T-cell (primary cell): ENCODE results near the gene IQCM. TPM values are rescaled to one million over a fixed set of nuclear protein-coding genes. Genes with fewer than 3 reads are reported as not detected.

ENCODE experiments used
- ATAC-seq, 4 experiments: fragments of 200-7000 bp in 3 of 4; fragments of 150-1000 bp in 1 of 4; cut with Tn5 transposase; replicated peaks in 1 of 4; 1 replicate in 3 of 4; 2 replicates in 1 of 4; pipeline ENCODE4 v1.10.0; 2021; ENCODE audit warnings: moderate library complexity in 3 of 4, mild to moderate bottlenecking in 2 of 4, moderate number of reproducible peaks in 1 of 4
- CTCF ChIA-PET, 2 donors: fragments of 300-600 bp; sonication (Branson Sonifier 250); formaldehyde crosslinking; loops; one replicate each; lab custom pipeline; 2022; ENCODE audit warnings: antibody characterized with exemption in 2 of 2; lab: Charles Lee
- POLR2A ChIA-PET, 2 donors: fragments of 300-600 bp; sonication (Branson Sonifier 250); formaldehyde crosslinking; loops; one replicate each; lab custom pipeline; 2022; ENCODE audit warnings: antibody characterized with exemption in 2 of 2; lab: Charles Lee
- DNase-seq, 35 experiments: peaks; one replicate each; pipeline versions ENCODE4 v3.0.0 to v3.0.0-alpha.2; 2013 to 2023
- H3K27ac ChIP-seq: one replicate; pipeline ENCODE4 v1.5.1; 2013; ENCODE audit warnings: low read length
- H3K27me3 ChIP-seq, 2 experiments: replicated peaks in 1 of 2; 1 replicate in 1 of 2; 2 replicates in 1 of 2; pipeline versions ENCODE4 v1.6.1 to v1.7.0; 2013; ENCODE audit warnings: low read length in 1 of 2, mixed read lengths in 1 of 2; ENCODE audit not compliant: control insufficient read depth in 2 of 2, insufficient read depth in 2 of 2; ENCODE audit errors: extremely low read depth in 1 of 2
- H3K36me3 ChIP-seq, 2 donors: 1 replicate in 1 of 2; 2 replicates in 1 of 2; pipeline versions ENCODE4 v1.6.1 to v1.7.0; 2013; ENCODE audit warnings: low read length in 1 of 2; ENCODE audit not compliant: control insufficient read depth in 2 of 2, insufficient read depth in 1 of 2; ENCODE audit errors: extremely low read depth in 1 of 2
- H3K4me1 ChIP-seq, 2 experiments: 1 replicate in 1 of 2; 2 replicates in 1 of 2; pipeline versions ENCODE4 v1.6.1 to v1.7.0; 2013; ENCODE audit warnings: low read length in 2 of 2, mixed read lengths in 1 of 2; ENCODE audit not compliant: insufficient read depth in 2 of 2, control insufficient read depth in 1 of 2; ENCODE audit errors: extremely low read depth in 1 of 2
- H3K4me3 ChIP-seq, 2 donors: 1 replicate in 1 of 2; 2 replicates in 1 of 2; pipeline versions ENCODE4 v1.5.1 to v1.7.0; 2013; ENCODE audit warnings: mild to moderate bottlenecking in 2 of 2, low read length in 1 of 2, moderate library complexity in 1 of 2; ENCODE audit not compliant: control insufficient read depth in 1 of 2; ENCODE audit errors: extremely low read depth in 1 of 2
- H3K9me3 ChIP-seq: 2 replicates; pipeline ENCODE4 v1.7.0; 2013
- H3K27ac Mint-ChIP-seq, 2 donors: one replicate each; pipeline ENCODE4 v1.8.0; 2020 to 2021; ENCODE audit warnings: mild to moderate bottlenecking in 2 of 2, mixed read lengths in 2 of 2
- H3K27me3 Mint-ChIP-seq, 2 donors: one replicate each; pipeline ENCODE4 v1.8.0; 2021 to 2022; ENCODE audit warnings: mixed read lengths in 2 of 2
- H3K36me3 Mint-ChIP-seq: one replicate; pipeline ENCODE4 v1.8.0; 2021; ENCODE audit warnings: mixed read lengths
- H3K4me1 Mint-ChIP-seq, 3 donors: one replicate each; pipeline ENCODE4 v1.8.0; 2020 to 2022; ENCODE audit warnings: mixed read lengths in 3 of 3, mild to moderate bottlenecking in 1 of 3
- H3K4me3 Mint-ChIP-seq, 3 donors: one replicate each; pipeline ENCODE4 v1.8.0; 2020 to 2022; ENCODE audit warnings: mild to moderate bottlenecking in 3 of 3, mixed read lengths in 3 of 3, moderate library complexity in 3 of 3
- H3K9me3 Mint-ChIP-seq, 3 donors: one replicate each; pipeline ENCODE4 v1.8.0; 2020 to 2022; ENCODE audit warnings: mixed read lengths in 3 of 3
- WGBS: methylation state at CpG from one replicate; pipeline ENCODE4 v1.1.5; 2013; ENCODE audit warnings: missing lambda C conversion rate; ENCODE audit not compliant: insufficient coverage; 5-methylcytosine and 5-hydroxymethylcytosine counted together
- total RNA-seq, 35 experiments: library from RNA in 6 of 35; stranded (reverse) in 6 of 35; fragments of 120-200 nt in 1 of 35; gene quantifications; one replicate each; pipeline versions ENCODE4 v1.2.1 to v1.2.4 and lab custom pipeline; 2013 to 2026

IQCM gene
- total RNA-seq, 5 donors from 2014 or later (not counting 1 experiment from before 2014, with no cell fraction given) = not detected

GRCh38 chr4:149795256-149795655 lies 20.4 kb downstream of the IQCM start:
- no peak overlapping the region for H3K27ac ChIP-seq
- CTCF ChIA-PET = no interaction called here
- no peak overlapping the region for H3K27ac Mint-ChIP-seq

GRCh38 chr4:149794352-149794751 lies 21.3 kb downstream of the IQCM start:
- Mint-ChIP-seq H3K4me3 (no peak overlapping the region), H3K9me3 (peaks cover 0 to 10% (median 0%) of the 10 kb centered on the region in 3 donors), H3K4me1 (no peaks in the 10 kb centered on the region), H3K27me3 (peaks cover 0 to 4% of the 10 kb centered on the region in 2 donors), H3K27ac (no peak overlapping the region), H3K36me3 (no peaks in the 10 kb centered on the region)
- H3K9me3 ChIP-seq = no peaks in the 10 kb centered on the region
- no peak overlapping the region for H3K27ac ChIP-seq
- H3K4me1 ChIP-seq = no peaks in the 10 kb centered on the region
- ChIA-PET CTCF (no interaction called here), POLR2A (no interaction called here)
- H3K27me3 ChIP-seq = no peaks in the 10 kb centered on the region
- ATAC-seq (no peak), DNase-seq (no peak)
- H3K4me3 ChIP-seq = no peak overlapping the region
- no CpG with 5 or more reads among the region's 1 CpG for WGBS
- H3K36me3 ChIP-seq = no peaks in the 10 kb centered on the region

More at GRCh38 chr4:149795256-149795655, 20.4 kb downstream of the IQCM start:
- H3K4me3 ChIP-seq = no peak overlapping the region
- Mint-ChIP-seq H3K27me3 (peaks cover 0 to 4% of the 10 kb centered on the region in 2 donors), H3K4me3 (no peak overlapping the region), H3K4me1 (no peaks in the 10 kb centered on the region), H3K9me3 (peaks cover 0 to 10% (median 0%) of the 10 kb centered on the region in 3 donors), H3K36me3 (no peaks in the 10 kb centered on the region)
- no peaks in the 10 kb centered on the region for H3K36me3 ChIP-seq
- no peaks in the 10 kb centered on the region for H3K9me3 ChIP-seq
- POLR2A ChIA-PET = no interaction called here
- DNase-seq = no peak
- ATAC-seq = no peak
- no peaks in the 10 kb centered on the region for H3K4me1 ChIP-seq
- WGBS = 78% methylated on average over 3 of the region's 4 CpGs
- no peaks in the 10 kb centered on the region for H3K27me3 ChIP-seq

DNA sequence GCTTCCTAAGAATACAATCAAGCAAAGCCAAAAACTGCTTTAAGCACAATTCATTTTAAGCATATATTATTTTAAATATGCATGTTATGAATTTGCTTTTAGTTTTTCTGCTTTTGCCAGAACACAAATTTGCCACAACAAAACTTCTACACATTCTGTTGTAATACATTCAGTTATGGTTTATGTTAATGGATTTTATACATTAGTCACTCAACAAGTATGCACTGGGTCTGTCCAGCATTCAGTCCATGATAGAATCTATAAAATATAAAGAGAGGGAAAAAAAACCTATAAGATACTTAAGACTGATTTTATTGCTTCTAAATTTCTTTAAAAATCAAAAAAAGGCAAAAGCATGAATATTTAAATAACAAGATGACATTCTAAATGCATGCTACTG lies 22.2 kb downstream of the IQCM start:
- Mint-ChIP-seq H3K4me3 (no peak overlapping the region), H3K36me3 (no peaks in the 10 kb centered on the region), H3K27ac (no peak overlapping the region), H3K9me3 (peaks cover 0 to 14% (median 0%) of the 10 kb centered on the region in 3 donors), H3K4me1 (no peaks in the 10 kb centered on the region), H3K27me3 (peaks cover 0 to 4% of the 10 kb centered on the region in 2 donors)
- H3K9me3 ChIP-seq = no peaks in the 10 kb centered on the region
- H3K27ac ChIP-seq = no peak overlapping the region
- no peaks in the 10 kb centered on the region for H3K36me3 ChIP-seq
- H3K4me3 ChIP-seq = no peak overlapping the region
- POLR2A ChIA-PET = no interaction called here
- DNase-seq (no peak), ATAC-seq (no peak)
- no peaks in the 10 kb centered on the region for H3K4me1 ChIP-seq
- H3K27me3 ChIP-seq = no peaks in the 10 kb centered on the region
- CTCF ChIA-PET = no interaction called here

GRCh38 chr4:149791851-149792250 lies 23.8 kb downstream of the IQCM start:
- ChIA-PET CTCF (no interaction called here), POLR2A (no interaction called here)
- no peaks in the 10 kb centered on the region for H3K9me3 ChIP-seq
- Mint-ChIP-seq H3K4me1 (no peaks in the 10 kb centered on the region), H3K9me3 (peaks cover 0 to 10% (median 0%) of the 10 kb centered on the region in 3 donors), H3K27me3 (peaks cover 0 to 4% of the 10 kb centered on the region in 2 donors), H3K4me3 (no peak overlapping the region), H3K36me3 (no peaks in the 10 kb centered on the region), H3K27ac (no peak overlapping the region)
- no peak overlapping the region for H3K27ac ChIP-seq
- no peaks in the 10 kb centered on the region for H3K4me1 ChIP-seq
- no peaks in the 10 kb centered on the region for H3K36me3 ChIP-seq
- no peaks in the 10 kb centered on the region for H3K27me3 ChIP-seq
- no peak overlapping the region for H3K4me3 ChIP-seq
- ATAC-seq (no peak), DNase-seq (no peak)
- WGBS = no CpG with 5 or more reads among the region's 1 CpG

GRCh38 chr4:149790172-149790907 lies 25.3 kb downstream of the IQCM start:
- H3K27me3 ChIP-seq = no peaks in the 10 kb centered on the region
- Mint-ChIP-seq H3K4me3 (no peak overlapping the region), H3K27me3 (peaks cover 0 to 4% of the 10 kb centered on the region in 2 donors), H3K27ac (no peak overlapping the region), H3K9me3 (peaks cover 0 to 10% (median 0%) of the 10 kb centered on the region in 3 donors), H3K4me1 (no peaks in the 10 kb centered on the region), H3K36me3 (no peaks in the 10 kb centered on the region)
- H3K4me1 ChIP-seq = no peaks in the 10 kb centered on the region
- no peak overlapping the region for H3K27ac ChIP-seq
- ATAC-seq (no peak), DNase-seq (no peak)
- CTCF ChIA-PET = interaction anchor here in 1 of 2 donors (0.7 kb wide), 1 partner anchor 1967 kb away, joined by 11 read pairs; no protein-coding TSS in a partner anchor
- H3K36me3 ChIP-seq = no peaks in the 10 kb centered on the region
- 80% methylated on average over 1 of the region's 4 CpGs for WGBS
- no peaks in the 10 kb centered on the region for H3K9me3 ChIP-seq
- H3K4me3 ChIP-seq = no peak overlapping the region
- POLR2A ChIA-PET = no interaction called here

DNA sequence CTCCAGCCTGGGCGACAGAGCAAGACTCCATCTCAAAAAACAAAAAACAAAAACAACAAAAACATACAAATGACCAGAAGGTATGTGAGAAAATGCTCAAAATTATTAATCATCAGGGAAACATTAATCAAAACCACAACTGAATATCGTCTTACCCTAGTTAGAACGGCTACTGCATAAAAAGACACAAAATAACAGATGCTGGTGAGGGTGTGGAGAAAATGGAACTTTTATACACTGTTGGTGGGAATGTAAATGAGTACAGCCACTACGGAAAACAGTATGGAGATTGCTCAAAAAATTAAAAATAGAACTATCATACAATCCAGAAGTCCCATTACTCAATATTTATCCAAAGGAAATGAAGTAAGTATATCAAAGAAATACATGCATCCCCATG lies 27.3 kb downstream of the IQCM start:
- WGBS = no CpG with 5 or more reads among the region's 4 CpGs

More for the DNA sequence above, 27.3 kb downstream of the IQCM start:
- no peaks in the 10 kb centered on the region for H3K4me1 ChIP-seq
- H3K27ac Mint-ChIP-seq = no peak overlapping the region
- H3K36me3 Mint-ChIP-seq = no peaks in the 10 kb centered on the region
- DNase-seq (no peak), ATAC-seq (no peak)
- H3K4me3 Mint-ChIP-seq = no peak overlapping the region
- H3K9me3 ChIP-seq = no peaks in the 10 kb centered on the region
- H3K27ac ChIP-seq = no peak overlapping the region
- H3K4me3 ChIP-seq = no peak overlapping the region
- POLR2A ChIA-PET = no interaction called here
- no peaks in the 10 kb centered on the region for H3K27me3 ChIP-seq
- no peaks in the 10 kb centered on the region for H3K4me1 Mint-ChIP-seq
- peaks cover 0 to 9% (median 1%) of the 10 kb centered on the region in 3 donors for H3K9me3 Mint-ChIP-seq
- H3K27me3 Mint-ChIP-seq = no peaks in the 10 kb centered on the region
- CTCF ChIA-PET = no interaction called here
- H3K36me3 ChIP-seq = no peaks in the 10 kb centered on the region
